GM13976 (cell line): Measurements from ENCODE around the gene MBD1.
"Not testable (repeated sequence)": the region's sequence is repeated elsewhere in the genome, so short reads cannot be mapped to it uniquely, and the experiment has no call there.

ENCODE experiments used
- DNase-seq: peaks from one replicate; pipeline ENCODE4 v3.0.0; 2012; ENCODE audit warnings: low spot score
- CTCF ChIP-seq: IDR thresholded peaks from 2 replicates; pipeline ENCODE4 v1.5.1; 2012; ENCODE audit warnings: borderline replicate concordance, mild to moderate bottlenecking; ENCODE audit not compliant: insufficient read depth; ENCODE audit errors: extremely low read depth, missing control alignments, control extremely low read depth
- in situ Hi-C: fragments of 300-500 bp; cut with MboI; formaldehyde crosslinking; loops from one replicate; pipeline ENCODE4 v1.12.0; 2022; ENCODE audit warnings: low sequenced_read_pairs, mixed read lengths, inconsistent platforms; ENCODE audit not compliant: unreplicated experiment

MBD1 gene

DNA sequence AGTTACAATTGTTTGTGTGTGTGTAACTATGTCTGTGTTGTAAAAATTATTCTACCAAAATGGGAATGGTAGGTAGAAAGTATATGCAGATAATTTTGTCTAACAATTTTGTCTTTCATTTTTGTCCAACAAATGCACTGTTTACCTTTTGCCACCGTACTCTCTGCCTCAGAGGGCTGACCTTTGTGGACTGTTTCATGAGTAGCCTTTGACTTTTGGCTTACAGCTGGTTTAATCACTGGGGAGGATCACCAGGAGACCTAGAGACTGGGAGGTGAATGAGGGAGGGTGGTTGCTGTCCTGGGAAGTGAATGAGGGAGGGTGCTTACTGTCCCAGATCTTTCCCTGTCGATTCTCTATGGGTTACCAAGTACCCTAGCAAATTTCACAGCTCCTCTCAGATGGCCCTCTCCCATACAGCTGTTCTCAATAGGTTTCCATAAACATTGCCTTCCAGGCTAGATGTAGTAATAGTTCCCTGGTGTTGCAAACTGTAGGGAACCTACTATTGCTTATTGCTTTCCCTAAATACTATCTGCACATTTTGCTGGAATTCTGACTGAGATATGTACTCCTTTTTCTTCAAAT, 32.6 kb upstream of the MBD1 start:
- TF ChIP-seq CTCF, result no peak
- DNase-seq, result no peak
- in situ Hi-C loops, result no loop called here

DNA sequence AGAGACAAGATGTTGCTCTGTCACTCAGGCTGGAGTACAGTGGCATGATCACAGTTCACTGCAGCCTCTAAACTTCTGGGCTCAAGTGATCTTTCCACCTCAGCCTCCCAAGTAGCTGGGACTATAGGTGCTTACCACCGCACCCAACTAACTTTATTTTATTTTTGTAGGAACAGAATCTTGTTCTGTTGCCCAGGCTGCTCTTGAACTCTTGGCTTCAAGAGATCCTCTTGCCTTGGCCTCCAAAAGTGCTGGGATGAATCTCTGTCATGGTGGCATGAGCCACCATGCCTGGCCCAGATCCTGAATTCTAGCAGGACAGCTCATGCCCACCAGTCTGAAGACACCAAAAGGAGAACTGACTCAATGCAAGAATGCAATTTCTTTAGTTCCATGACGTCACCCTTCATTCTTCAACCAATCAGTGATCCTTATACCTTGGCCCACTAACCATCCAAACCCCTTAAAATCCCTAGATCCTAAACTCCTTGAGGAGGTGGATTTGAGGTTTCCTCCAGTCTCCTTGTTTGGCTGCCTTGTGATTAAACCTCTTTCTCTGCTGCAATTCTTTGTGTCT, 31.8 kb upstream of the MBD1 start:
- in situ Hi-C loops, result no loop called here
- no peak for DNase-seq
- no peak for TF ChIP-seq CTCF

DNA sequence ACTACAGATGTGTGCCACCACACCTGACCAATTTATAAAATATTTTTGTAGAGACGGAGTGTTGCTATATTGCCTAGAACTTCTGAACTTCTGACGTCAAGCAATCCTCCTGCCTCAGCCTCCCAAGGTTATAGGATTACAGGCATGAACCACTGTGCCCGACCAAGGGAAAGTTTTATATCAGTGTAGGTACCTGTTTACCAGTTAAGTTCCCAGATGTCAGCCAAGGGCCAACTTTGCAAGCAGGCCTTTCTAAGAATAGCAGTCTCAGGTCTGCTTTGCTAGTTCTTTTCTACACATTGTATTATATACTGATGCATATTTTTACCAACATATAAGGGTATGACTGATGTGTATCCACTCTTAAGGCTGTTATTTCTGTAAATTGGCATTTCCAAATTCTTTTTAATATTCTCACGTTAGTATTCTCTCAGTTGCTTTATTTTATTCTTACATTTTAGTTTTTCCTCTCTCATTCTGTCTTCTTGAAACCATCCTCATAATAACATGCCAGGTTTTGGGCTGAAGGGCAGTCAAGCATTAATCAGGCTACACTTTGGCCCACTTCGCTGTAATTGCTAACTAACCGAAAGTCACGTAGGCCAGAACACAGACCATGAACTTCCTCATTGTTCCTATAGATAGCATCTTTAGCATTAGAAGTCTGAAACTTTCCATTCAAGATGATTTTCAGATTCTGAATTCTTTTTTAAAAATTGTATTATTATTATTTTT, 31.1 kb upstream of the MBD1 start:
- no peak for TF ChIP-seq CTCF
- DNase-seq, result no peak
- in situ Hi-C loops, result no loop called here

GRCh38 chr18:50311650-50312049, 30.3 kb upstream of the MBD1 start:
- in situ Hi-C loops, result no loop called here
- TF ChIP-seq CTCF, result no peak
- DNase-seq, result no peak

DNA sequence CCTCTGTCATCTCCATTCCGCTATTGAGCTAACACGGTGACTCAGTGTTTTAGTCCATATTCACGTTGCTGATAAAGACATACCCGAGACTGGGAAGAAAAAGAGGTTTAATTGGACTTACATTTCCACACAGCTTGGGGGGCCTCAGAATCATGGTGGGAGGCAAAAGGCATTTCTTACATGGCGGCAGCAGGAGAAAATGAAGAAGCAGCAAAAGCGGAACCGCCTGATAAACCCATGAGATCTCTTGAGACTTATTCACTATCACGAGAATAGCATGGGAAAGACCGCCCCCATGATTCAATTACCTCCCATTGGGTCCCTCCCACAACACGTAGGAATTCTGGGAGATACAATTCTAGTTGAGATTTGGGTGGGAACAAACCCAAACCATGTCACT, 28.8 kb upstream of the MBD1 start:
- no peak for DNase-seq
- no peak for TF ChIP-seq CTCF
- in situ Hi-C loops, result no loop called here

- DNase-seq, in situ Hi-C loops: not testable (repeated sequence)
These were observed 27.5 kb upstream of the MBD1 start for GRCh38 chr18:50308851-50309250.
